ENCODE results near the gene PRICKLE4.

DNA sequence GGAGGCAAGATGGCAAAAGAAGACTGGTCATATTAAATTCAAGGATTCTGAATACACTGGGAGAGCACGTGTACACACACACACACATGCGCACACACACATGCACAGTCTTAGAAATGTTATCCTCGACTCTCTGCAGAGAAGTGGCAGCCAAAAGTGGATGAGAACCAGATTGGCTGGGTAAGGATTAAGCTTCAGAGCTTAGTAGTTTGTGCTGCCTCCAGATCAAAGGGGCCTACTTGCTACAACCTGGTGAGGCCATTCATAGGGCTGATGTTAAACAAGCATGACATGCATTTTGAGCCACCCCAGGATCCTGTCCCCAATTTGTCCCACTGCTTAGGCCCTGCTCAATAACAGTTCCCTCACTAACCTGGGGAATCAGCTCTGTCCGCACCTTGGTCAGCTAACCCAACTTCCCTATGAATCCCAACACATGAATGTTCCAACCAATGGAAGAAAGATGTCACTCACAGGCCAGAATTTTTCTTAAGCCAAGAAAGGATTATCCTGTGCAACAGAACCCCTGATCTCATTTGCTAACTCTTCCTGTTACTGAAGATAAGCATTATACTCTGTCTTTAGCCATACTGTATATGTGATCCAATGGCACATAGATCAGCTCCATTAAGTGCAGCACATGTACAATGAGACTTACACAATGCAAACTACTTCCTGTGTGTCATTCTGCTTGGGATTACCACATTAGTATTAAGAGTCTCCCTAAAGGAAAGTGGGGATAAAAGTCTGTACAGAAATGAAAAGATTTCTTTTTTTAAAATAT lies 37.9 kb downstream of the PRICKLE4 start:
- TF ChIP-seq CTCF (conservative IDR thresholded peaks at IDR 0.05; ENCODE audit: low read length) (no peak), EZH2phosphoT487 (IDR thresholded peaks at IDR 0.05; ENCODE audit: borderline replicate concordance, low read depth, low read length) (no peak)

All from OCI-LY7 (cell line).